ENCODE data around the gene NEK7. TPM values are rescaled to one million over a fixed set of nuclear protein-coding genes. Genes with fewer than 3 reads are reported as not detected.

Gene NEK7
- total RNA-seq, 1 donor from 2014 or later, result 53.2 TPM

- intact Hi-C loops (cut with micrococcal nuclease), result loop anchor here (2.0 kb wide), 1 partner anchor 39 kb away; no protein-coding TSS in a partner anchor
Measured at GRCh38 chr1:198141668-198142351, 15.0 kb upstream of the NEK7 start.

GRCh38 chr1:198143797-198144196 is 13.0 kb upstream of the NEK7 start:
- intact Hi-C loops (cut with micrococcal nuclease), result loop anchor here (2.0 kb wide), 1 partner anchor 41 kb away; no protein-coding TSS in a partner anchor

DNA sequence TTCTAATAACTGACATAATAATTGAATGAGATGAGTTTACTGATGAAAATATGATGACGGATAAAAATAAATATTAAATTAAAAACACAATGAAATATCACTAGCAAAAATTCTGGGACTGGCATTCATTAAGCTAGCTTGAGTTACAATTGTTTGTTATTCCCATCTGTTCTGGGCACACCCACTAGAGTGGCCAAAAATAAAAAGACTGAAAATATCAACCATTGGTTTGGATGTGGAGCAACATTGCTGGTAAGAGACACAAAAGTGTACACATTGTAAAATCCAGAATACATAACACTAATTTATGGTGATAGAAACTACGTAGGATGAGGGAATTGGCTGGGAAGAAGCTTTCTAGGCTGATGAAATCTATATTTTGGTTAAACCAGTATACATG is 9.6 kb upstream of the NEK7 start:
- intact Hi-C loops (cut with micrococcal nuclease), result no loop called here

- intact Hi-C loops (cut with micrococcal nuclease), result no loop called here
Measured at GRCh38 chr1:198150369-198150768, 6.4 kb upstream of the NEK7 start.

DNA sequence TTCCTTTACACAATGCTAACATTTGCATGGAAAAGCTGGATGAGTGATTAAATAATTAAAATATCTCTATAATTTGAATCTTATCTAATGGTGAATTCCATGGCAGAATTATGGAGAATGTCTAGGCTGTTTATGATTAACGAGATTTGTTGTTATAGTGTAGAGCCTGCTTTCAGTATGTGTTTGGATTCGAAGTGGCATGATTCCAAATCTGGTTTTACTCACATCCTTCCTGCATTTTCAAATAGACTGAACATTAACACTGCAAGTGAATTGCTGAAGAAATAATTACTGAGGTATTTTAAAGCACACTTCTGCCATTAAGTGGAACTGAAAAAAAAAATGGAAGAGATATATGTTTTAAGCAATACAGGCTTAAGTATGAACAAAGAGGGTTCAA is 5.1 kb upstream of the NEK7 start:
- intact Hi-C loops (cut with micrococcal nuclease), result no loop called here

- intact Hi-C loops (cut with micrococcal nuclease), result no loop called here
Measured at GRCh38 chr1:198153103-198153502, 3.7 kb upstream of the NEK7 start.

DNA sequence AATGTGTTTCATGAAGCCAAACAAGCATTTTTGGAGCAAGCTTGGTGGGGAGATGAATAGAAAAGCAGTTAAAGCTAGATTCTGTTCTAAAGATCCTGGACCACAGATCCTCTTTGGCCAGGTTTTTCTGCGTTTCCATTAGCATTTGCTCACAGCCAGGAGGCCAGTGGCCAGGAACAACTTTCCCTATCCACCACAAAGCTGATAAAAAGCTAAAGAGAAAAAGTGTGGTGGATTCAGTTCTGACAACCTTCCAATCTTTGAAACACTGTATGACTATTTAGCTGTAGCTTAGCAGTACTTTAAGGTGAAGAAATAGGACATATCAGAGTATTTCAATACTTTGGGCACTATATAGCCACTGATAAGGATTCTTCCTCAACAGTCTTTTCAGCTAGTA is 3.0 kb upstream of the NEK7 start:
- intact Hi-C loops (cut with micrococcal nuclease), result no loop called here

DNA sequence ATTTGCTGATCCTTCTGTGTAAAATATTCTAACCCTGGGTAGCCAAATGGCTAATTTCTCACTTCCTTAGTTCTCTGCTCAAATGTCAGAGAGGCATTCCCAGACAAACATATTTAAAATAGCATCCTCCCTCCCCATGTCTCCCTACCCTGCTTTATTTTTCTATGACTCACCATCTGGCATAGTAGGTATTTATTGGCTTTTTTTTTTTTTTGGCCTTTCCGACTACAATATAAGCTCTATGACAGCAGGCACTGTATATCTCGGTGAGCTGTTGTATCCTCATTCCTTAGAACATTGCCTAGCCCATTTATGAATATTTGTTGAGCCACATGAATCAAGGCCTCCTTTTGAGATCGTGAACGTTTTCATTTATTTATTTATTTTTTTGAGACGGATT is 1.5 kb upstream of the NEK7 start:
- intact Hi-C loops (cut with micrococcal nuclease), result loop anchor here (5.0 kb wide), 2 partner anchors 782 to 1008 kb away; partner anchors contain the start of gene ASPM

DNA sequence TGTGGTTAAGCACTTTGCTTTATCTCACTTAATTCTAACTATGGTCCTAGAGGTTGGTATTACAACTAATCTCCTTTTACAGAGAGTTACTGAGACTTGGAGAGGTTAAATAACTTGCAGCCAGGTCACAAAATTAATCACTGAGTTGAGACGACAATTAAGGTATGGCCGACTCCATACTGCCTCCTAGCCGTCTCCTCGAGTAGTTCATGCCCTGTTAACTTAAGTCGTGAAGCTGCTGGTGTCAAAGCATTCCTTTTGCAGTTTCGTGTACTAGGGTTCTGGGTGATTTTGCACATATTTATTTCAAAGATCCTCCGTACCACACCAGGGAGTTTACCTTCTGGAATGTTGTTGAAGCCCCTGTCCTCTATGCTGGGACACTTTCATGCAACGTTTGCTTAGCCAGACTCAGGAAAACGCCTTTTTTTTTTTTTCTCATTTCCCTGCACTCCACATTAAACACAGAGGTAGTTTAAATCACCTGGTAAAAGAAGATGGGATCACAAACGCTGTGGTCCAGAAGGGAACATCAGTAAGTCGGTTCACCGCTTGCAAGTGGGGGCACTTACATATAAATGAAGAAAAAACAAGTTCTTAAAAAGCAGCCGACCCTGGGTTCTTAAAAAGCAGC is 570 bp upstream of the NEK7 start:
- intact Hi-C loops (cut with micrococcal nuclease), result loop anchor here (1.0 to 5.0 kb wide), 12 partner anchors 54 to 1009 kb away; partner anchors contain the start of gene ASPM

DNA sequence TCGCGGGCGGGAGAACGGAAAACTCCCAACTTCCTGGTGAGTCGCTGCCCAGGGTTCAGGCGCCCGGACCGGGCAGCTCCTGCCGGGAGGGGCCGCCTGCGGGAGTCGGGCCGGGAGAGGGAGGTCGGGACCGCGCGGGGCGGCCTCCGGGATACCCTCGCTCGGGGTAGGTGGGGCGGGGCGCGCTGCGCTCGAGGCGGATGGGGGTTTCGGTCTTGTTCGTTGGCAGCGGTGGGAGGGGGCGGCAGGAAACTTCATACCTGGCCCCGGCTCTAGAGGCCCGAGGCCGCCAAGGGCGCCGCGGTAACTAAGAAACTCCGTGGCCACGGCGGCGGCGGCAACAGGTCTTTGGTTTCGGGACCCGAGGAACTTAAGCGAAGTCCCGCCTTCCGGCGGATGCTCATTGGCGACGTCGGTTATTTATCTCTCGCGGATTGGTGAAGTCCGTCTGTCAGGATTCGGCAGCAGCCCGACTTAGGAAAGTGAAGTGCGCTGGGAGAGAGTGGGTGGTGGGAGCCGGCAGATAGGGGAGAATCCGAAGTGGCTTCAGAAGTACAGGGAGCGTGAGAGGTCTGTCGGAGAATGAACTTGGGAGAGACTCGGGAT is 546 bp downstream of the NEK7 start:
- intact Hi-C loops (cut with micrococcal nuclease), result loop anchor here (1.0 to 5.0 kb wide), 7 partner anchors 233 to 1010 kb away; partner anchors contain the start of gene ASPM

DNA sequence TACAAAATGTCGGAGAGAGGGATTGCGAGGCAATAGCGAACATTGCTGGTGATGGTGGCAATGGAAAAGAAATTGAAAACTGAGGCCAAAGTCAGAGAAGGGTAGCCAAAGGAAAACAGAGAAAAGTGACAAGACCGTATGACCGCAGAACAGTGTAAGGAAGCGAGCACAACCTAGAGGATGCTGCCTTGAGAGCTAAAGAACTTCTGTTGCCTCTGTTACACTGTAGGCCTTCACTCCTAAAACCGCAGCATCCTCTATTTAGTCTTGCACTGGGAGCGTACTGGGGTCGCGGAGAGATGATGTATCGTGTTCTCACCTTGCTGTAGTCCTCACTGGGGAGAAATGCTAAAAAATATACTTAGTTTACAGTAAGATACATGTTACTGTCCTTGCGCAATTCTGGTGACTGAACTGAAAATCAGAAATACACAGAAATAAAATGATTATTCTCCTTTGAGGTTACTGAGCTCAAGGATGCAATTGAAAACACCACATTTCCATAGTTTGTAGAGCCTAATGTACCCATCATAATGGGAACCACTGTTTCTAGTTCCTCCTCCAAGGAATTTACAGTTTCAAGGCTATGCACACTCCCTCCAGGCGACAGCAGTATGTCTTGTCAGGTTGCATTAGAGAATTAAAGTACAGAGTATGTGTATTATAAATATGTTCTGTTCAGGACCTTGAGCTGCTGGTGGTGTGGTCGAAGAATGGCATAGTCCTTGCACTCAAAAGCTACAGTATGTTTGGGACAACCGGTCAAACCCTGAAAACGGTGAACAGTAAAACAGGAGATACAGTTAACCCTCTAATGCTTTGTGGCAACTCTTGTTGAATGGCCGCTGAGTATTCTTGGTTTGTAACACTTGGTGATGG is 1.3 kb downstream of the NEK7 start:
- intact Hi-C loops (cut with micrococcal nuclease), result loop anchor here (1.0 to 5.0 kb wide), 12 partner anchors 15 to 1011 kb away; partner anchors contain the start of genes ASPM, C1orf53 and PTPRC

- intact Hi-C loops (cut with micrococcal nuclease), result loop anchor here (1.0 to 5.0 kb wide), 8 partner anchors 8 to 1012 kb away; partner anchors contain the start of genes ASPM, C1orf53 and PTPRC
Measured at GRCh38 chr1:198158735-198159589, 2.2 kb downstream of the NEK7 start.

DNA sequence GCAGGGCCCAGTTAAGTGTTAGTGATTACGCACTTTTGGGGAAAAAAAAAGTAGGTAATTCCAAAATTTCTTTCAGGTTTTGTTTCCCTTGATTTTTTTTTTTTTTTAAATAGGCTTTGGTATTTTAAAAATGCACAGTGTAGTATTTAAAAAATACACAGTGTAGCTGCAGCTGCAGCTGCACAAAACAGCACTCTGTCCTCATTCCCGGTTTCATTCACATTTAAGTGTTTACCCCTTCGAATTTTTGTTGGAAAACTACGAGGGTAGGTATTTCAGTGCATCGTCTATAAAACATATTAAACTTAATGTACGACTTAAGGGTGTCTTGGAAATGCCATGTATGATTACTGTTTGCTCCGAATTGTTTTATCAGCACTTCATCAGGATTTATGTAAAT is 3.4 kb downstream of the NEK7 start:
- intact Hi-C loops (cut with micrococcal nuclease), result loop anchor here (10.0 kb wide), 1 partner anchor 1995 kb away; no protein-coding TSS in a partner anchor

DNA sequence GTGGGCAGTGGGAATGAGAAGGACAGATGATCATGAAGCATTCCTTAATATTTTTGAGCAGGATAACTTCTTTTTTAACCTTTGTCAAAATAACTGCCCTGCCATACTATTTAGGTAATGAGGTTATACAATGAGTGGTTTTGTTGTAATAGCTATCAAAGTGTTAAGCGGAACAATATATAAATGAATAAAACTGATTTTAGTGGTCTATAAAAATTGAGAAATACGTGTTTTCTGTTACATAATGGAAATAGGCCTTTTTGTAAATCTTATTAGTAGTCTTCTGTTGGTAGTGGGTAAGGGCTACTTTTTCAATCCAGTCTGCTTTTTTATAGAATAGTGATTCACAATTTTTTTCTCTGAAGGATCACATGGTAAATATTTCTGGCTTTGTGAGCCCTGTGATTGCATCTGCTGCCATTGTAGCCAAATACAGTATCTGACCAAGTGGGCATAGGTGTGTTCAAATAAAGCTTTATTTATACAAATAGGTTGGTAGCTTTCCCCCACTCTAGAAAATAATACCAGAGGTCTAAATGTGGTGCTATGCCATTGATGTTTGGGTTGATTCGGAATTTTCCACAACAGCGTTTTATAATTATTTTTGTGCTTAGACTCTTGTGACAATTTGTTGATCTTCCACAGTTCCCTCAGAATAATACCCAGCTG is 4.3 kb downstream of the NEK7 start:
- intact Hi-C loops (cut with micrococcal nuclease), result loop anchor here (10.0 kb wide), 1 partner anchor 1994 kb away; no protein-coding TSS in a partner anchor

DNA sequence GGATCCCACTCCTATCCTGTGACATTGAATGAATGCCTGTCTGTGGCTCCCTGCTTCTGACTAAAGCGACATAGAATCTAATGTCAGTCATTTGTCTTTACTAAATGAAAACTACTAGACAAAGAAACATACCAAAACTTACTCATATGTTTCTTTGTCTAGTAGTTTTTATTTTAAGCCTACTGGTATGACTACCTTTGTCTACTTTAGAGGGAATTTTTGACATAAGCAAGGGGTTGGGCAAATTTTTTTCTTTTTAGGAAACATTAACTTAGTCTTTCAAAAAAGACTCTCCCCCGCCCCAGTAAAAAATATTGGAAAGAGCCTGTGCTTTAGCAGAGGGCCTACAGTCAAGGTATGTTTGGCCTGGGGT is 4.9 kb downstream of the NEK7 start:
- intact Hi-C loops (cut with micrococcal nuclease), result loop anchor here (10.0 kb wide), 1 partner anchor 1993 kb away; no protein-coding TSS in a partner anchor

DNA sequence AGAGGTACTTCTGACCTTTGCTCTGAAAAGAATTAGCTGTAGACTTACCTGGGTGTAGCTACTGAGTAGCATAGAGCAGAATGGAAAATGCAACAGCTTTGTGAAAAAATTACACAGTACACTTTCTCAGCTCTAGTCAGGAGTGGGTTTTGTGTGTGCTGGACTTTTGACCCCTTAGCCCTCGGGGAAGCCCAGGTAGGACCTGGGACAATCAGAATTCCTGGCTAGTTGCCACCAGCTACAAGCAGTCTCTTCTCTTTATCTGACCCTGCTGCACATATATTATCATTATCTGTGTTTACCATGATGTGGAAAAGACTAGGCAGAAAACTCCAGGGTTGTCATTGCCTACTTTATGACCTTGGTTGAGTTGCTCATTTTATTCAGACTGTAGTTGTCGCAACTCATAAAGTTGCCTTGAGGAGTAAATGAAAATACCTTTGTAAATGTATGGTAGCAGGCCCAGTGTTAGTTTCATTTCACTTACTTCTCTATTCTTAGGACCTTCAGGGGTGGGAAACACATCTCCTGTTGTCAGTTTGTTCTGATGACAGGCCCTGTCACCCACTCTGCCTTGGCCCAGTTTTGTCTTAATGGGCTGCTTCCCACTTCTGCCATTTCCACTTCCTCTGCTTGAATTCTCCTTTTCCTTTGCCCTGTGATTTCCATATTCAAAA is 5.4 kb downstream of the NEK7 start:
- intact Hi-C loops (cut with micrococcal nuclease), result loop anchor here (10.0 kb wide), 1 partner anchor 1993 kb away; no protein-coding TSS in a partner anchor

GRCh38 chr1:198165927-198166647 is 9.3 kb downstream of the NEK7 start:
- intact Hi-C loops (cut with micrococcal nuclease), result loop anchor here (10.0 kb wide), 1 partner anchor 1989 kb away; no protein-coding TSS in a partner anchor

GRCh38 chr1:198166900-198167299 is 10.1 kb downstream of the NEK7 start:
- intact Hi-C loops (cut with micrococcal nuclease), result loop anchor here (1.0 to 10.0 kb wide), 4 partner anchors 8 to 1988 kb away; no protein-coding TSS in a partner anchor
